ENCODE data around the gene CPO.
"Not testable (repeated sequence)": the region's sequence is repeated elsewhere in the genome, so short reads cannot be mapped to it uniquely, and the experiment has no call there.

The CPO gene, protein sequence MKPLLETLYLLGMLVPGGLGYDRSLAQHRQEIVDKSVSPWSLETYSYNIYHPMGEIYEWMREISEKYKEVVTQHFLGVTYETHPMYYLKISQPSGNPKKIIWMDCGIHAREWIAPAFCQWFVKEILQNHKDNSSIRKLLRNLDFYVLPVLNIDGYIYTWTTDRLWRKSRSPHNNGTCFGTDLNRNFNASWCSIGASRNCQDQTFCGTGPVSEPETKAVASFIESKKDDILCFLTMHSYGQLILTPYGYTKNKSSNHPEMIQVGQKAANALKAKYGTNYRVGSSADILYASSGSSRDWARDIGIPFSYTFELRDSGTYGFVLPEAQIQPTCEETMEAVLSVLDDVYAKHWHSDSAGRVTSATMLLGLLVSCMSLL

DNA sequence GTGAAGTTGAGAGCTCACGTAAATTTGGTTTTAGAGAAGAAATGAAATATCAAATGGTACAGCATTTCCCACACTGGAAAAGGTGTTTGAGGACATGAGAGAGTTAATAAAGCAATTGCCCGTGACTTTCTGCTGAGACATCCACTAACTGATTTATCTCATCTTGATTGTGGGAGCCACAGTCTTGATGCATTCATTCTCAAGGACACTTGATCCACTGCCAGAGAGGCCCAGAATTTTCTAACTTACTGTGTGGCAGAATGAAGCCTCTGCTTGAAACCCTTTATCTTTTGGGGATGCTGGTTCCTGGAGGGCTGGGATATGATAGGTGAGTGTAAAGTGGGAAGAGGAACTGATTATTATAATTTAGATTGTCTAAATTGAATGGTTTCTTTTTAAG, at the start of gene CPO:
Gene CPO, plus strand, starts transcription at position 179 of the 400 bp plus-strand sequence. Its CDS starts 82 bp downstream, at position 261.
- DNase-seq (ENCODE audit: low read depth in 2 of 2), result no peak

DNA sequence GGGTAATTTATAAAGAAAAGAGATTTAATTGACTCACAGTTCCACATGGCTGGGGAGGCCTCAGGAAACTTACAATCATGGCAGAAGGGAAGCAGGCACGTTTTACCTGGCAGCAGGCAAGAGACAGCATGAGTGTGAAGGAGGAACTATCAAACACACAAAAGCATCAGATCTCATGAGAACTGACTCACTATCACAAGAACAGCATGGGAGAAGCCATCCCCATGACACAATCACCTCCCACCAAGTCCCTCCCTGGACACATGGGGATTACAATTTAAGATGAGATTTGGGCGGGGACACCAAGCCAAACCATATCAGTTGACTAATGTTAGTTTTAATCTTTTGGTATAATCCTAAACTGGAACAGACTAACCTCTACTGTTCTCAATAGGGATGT, 49.1 kb upstream of the CPO start:
- DNase-seq (ENCODE audit: low read depth in 2 of 2), result no peak

DNA sequence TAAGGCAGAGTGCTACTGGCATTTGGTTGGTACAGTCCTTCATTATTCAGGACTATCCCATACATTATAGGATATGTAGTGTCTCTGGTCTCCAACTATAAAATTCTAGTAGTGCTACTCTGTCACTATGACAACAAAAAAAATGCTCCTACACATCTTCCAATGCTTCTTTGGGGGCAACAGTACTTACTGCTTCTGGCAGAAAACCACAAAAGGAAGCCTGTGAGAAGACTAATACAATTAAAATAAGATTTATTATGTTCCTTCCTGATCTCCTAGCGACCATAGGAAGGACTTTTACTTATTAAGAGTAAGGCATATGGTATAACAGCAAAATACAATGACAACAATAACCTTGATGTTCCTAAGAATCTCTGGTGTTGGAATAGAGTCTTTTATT, 48.4 kb upstream of the CPO start:
- no peak for DNase-seq (ENCODE audit: low read depth in 2 of 2)

DNA sequence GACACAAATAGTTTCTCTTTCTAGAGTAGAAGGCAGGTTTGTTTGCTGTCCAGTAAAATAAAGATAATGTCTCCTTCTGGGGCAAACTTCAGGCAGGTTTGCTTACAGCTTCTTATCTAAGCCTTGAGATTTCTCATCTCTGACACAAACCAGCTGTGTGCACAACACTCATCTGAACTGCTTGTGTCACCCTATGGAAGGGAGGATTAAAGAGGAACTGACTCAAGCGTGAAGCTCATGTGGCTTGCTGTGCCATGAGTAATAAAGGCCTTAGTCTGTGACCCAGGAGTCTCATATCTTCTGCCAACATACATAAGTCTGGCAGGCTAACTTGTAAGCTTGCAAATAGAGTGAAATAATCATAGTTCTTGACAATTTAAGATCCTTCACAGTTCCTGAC, 24.2 kb upstream of the CPO start:
- DNase-seq (ENCODE audit: low read depth in 2 of 2), result peak in 1 of 2 donors; percentile 8

DNA sequence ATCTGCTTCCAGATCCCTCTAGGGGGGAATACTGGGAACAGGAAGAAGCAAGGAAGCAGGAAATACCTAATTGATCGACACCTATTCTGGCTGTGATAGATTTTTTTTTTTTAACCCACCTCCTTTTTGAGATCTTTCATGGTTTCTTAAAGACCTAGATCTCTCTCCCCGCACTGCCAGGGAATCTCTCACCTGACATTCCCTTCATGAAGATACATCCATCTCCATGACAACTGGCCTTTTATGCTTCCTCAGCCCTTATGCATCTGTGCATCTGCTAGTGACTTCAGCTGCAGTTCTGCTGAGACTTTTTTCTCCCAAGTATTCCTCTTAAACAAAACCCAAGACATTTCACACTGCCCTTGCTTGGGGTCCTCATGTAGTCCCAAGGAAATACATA, 21.1 kb upstream of the CPO start:
- no peak for DNase-seq (ENCODE audit: low read depth in 2 of 2)

DNA sequence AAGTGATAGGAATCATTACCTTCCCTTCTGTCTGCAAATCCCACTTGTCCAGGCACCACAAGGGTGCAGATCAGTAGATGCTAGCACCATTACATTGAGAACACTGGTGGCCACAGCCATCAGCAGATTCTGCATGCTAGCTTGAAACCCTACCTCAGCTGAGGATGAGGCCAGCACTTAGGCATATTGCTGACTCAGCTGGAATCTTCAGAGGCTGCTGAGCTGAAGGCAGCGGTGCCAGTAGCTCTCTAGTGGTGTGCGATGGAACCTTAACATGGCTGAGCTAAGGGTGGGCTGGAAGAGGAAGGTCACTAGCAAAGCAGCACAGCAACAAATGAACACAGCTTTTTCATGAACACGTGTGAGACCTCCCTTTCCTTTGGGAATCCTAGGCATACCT, 19.0 kb upstream of the CPO start:
- DNase-seq (ENCODE audit: low read depth in 2 of 2), result no peak

DNA sequence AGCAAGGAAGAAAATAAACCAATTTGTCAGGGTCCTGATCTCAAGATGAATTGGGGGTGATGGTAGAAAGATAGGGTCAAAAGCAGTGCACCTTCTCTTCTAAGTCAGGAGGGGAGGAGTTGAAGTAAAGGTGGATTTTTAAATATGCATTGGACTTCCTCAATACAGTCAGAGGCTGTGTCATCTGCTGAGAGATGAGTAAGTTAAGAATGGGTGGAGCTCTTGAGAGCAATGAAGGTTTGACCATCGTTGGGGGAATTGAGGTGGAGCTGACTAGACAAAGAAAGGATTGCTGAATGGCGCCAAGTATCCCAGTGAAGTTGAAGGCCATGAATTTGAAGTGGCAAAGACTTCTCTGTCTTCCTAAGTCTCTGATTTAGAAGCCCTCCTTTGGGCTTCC, 18.4 kb upstream of the CPO start:
- DNase-seq (ENCODE audit: low read depth in 2 of 2), result no peak

DNA sequence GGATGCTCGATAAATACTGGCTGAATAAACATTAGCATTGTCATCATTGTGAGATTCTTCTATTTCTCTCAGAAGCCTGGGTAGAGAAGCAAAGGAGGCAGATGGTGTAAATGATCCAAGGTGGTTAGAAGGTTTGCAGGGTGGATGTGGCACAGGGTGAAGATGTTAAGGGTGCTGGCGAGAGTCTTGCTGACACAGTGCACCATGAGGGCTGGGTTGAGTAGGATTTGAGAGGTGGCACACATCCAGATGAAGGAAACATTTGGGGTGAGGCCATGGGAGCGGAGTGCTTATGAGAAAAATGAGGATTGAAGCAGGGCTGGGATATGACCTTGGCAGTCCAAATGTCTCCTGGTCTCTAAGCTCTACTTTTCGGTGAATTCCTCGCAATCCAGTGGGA, 17.8 kb upstream of the CPO start:
- no peak for DNase-seq (ENCODE audit: low read depth in 2 of 2)

DNA sequence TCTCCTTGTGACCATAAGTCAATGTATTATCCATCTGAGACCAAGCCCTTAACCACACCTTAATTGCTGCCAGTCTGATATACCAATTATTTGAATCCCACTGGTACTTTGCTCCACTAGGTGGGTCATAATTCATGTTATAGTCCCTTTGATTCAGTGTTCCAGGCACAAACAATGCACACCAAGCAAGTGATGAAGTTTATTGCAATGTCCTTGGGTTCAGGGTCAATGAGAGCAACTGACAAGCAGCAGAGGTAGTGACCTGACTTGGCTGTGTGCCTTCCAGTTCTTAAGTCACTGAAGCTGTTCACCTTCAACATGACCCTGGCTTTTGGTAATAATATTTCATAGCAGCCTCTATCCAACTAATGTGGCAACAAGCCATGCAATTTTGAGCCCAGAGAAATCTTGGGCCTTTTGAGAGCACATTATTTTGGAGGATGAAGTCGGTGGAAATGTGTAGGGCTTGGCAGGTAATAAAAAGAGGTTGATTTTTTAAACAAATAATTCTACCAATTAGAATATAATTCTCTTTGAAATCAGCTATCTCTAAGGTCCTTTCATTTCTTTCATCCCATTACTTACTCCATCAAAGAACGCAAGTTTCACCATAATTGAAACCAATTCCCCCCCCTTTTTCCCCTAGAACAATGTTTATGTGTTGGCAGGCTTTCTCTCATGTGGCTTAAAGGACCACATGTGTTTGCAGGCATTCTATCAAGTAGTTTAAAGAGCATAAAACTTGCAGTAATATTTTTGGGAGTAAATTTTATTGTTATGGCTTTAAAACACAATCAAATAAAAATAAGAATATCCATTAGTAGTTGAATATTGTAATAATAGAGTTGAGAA, 3.1 kb upstream of the CPO start:
- DNase-seq (ENCODE audit: low read depth in 2 of 2), result no peak

DNA sequence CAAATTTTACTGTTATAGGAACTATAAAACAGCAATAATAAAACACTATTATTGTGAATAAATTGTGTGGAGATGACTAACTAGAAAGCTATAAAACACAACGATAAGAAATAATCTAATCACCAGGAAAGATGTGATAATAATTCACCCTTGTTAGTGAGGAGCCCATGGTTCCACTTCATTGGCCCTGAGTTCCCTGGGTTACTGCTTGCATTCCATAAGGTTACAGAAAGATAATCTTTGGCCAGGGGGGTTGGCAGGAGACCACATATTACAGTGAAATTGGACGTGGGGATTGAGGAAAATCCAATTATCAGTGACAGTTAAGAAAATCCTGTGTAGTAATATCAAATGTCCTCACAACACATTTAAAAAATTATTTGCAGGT, 2.5 kb upstream of the CPO start:
- no peak for DNase-seq (ENCODE audit: low read depth in 2 of 2)

DNA sequence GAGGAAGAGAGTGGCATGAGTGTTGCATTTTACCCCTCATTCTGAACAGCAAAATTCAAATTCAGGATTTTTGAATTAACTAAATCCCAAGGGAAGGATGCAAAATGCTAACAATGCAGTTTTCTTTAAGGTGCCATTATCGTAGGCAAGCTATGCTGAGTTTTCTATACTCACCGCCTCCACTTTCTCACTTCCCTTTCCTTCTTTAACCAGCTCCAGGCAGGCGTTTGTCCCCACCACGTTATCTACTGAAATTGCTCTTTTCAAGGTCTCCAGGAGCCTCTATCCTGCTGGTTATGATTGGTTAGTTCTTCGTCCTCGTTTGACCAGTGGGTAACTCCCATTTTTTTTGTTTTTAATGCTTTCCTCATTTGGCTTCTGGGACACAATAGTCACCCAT, 1.8 kb upstream of the CPO start:
- no peak for DNase-seq (ENCODE audit: low read depth in 2 of 2)

DNA sequence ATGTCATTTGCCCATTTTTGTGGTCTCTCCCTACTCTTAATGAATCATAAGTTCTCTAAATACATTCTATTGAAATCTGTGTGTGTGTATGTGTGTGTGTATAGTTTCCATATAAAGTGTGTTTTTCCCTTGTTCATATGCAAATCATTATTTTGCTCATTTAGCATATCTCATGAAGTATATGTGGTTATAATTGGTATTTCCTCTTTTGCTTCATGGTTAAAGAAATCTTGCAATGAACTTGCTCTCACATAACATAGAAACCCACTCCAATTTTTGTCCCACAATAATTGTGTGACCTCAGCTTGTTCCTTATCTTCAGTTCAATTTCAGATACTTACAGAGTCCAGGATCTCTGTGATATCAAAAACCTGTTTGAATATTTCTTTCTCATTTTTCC, 1.2 kb downstream of the CPO start:
- no peak for DNase-seq (ENCODE audit: low read depth in 2 of 2)

DNA sequence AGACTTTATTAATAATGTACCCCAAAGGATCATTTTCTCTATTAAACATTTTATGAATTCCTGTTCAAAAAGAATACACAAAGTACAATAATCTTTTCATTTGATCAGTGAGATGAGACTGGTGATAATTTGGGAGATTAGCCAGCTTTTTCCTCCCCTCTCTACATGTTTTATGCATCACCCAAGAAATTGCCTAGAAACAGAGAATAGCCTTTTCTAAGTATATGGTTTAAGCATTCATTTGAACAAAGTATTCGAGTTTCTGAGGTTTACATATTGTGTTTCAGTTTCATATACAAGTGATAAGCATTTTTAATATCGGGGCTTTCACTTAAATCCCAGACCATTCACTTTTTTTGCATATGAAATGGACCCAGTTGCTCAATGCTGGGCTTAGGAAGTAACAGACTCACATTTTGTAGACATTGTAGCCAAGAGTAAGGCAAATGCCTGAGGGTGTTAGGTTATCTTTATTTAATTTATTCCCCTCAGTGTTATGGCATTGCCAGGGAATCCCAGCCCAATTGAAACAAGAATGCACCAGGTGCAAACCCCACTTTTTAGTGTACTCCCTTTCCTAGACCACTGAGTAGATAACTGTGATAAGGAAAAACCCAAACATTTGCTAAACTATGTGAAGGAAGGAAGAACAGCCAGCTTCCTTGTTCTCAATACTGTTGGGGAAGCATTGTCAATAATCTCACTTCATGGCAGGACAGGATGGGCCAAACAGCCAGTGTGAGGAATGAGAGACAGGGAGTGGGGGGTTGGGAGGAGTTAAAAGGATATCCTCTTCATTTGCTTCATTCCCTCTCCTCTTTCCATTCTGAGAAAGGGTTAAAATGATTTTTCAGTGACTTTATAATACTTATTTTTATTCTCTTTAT, 3.5 kb downstream of the CPO start:
- no peak for DNase-seq (ENCODE audit: low read depth in 2 of 2)

DNA sequence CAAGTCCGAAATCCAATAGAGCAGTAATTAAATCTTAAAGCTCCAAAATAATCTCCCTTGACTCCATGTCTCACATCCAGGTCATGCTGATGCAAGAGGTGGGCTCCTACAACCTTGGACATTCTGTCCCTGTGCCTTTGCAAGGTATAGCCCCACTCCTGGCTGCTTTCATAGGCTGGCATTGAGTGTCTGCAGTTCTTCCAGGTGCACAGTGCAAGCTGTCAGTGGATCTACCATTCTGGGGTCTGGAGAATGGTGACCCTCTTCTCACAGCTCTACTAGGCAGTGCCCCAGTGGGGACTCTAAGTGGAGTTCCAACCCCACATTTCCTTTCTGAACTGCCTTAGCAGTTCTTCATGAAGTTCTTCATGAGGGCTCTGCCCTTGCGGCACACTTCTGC, 14.1 kb downstream of the CPO start:
- not testable (repeated sequence) for DNase-seq (ENCODE audit: low read depth in 2 of 2)

DNA sequence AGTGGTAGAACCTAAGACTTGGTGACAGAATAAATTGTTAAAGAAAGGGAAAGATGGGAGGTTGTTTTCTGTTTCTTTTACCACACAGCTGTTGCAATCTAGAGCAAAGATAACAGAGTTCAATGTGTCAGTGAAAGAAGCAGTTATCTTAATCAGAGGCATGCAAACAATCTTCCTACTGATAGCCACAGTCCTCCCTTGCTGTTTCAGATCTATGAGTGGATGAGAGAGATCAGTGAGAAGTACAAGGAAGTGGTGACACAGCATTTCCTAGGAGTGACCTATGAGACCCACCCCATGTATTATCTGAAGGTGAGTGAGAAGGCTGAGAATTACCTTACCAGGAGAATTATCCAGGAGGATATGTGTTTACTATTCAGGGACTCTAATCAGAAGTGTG, 15.9 kb downstream of the CPO start:
- no peak for DNase-seq (ENCODE audit: low read depth in 2 of 2)

DNA sequence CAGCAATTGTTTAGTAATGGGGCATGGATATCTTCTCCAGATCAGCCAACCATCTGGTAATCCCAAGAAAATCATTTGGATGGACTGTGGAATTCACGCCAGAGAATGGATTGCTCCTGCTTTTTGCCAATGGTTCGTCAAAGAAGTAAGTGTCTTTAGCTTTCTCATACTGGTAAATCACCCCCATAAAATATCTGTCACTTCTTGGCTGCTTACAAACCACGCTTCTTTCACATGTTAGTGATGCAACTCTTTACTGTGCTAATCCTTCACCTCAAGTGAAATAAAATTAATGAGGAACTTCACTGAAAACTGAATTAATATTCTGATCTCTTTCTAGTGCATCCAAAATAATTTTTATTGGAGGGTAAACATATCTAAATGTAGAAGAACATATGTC, 18.9 kb downstream of the CPO start:
- DNase-seq (ENCODE audit: low read depth in 2 of 2), result no peak

DNA sequence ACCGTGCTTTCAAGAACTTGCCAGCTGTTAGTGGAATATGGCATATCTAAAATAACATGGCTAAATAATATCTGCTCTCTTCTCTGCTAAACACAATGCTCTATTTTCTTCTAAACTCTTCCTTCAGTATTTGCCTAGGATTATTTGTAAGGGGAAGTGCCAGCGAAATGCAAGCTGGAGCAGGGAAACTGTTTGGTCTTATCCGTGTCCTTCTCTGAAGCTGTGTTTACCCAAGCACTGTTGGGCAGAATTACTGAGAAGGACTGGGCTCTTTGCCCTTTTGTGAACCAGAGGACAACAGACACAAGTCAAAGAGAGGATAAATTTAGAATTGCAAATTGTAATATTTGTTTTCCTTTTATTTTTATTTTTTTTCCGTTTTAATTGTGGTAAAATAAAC, 23.6 kb downstream of the CPO start:
- DNase-seq (ENCODE audit: low read depth in 2 of 2), result no peak

DNA sequence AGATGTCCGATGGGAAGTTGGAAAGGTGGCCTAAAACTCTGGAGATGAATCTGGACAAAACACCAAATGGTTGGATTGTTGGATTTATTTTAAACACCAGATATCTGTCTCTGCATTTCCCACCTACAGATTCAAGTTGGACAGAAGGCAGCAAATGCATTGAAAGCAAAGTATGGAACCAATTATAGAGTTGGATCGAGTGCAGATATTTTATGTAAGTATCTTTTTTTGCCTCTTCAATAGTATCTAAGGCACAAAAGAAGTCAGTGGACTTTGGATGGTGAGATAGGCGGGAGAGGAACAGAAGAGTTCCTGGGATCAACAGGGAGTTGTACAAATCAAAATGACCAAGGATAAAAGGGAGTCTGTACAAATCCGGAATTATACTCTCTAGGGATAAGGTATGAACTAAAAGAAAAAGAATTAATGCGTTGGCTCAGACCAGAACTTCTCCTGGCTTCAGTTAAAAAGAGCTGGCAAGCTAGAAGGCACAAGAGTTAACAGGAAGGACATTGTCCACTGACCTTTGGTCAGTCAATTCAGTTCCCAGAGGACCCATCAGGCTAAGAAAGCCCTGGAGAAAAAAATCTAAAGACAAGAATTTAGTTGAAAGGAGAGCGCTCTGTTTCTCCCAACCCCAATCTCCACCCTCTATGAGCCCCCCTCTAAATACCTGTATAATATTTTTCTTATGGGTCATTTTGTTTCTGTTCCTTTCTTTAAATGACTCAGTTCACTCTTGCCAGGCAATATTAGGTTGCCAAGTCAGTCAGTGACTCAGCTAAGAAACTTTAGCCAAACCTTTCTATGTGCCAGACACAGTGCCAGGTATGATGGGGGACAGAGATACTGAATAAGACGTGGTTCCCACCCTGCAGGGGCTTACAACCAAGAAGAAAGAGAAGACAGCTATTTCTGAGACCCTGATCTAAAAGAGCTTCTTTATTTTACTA, 29.1 kb downstream of the CPO start:
- no peak for DNase-seq (ENCODE audit: low read depth in 2 of 2)

DNA sequence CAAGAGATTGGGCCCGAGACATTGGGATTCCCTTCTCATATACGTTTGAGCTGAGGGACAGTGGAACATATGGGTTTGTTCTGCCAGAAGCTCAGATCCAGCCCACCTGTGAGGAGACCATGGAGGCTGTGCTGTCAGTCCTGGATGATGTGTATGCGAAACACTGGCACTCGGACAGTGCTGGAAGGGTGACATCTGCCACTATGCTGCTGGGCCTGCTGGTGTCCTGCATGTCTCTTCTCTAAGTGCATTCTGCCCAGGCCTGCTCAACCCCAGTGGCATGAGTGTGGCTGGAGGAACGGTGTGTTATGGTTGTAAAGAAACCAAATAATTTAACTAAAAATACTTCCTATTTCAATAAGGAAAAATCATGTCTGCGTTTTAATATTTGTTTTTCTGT, 29.9 kb downstream of the CPO start:
- DNase-seq (ENCODE audit: low read depth in 2 of 2), result no peak

DNA sequence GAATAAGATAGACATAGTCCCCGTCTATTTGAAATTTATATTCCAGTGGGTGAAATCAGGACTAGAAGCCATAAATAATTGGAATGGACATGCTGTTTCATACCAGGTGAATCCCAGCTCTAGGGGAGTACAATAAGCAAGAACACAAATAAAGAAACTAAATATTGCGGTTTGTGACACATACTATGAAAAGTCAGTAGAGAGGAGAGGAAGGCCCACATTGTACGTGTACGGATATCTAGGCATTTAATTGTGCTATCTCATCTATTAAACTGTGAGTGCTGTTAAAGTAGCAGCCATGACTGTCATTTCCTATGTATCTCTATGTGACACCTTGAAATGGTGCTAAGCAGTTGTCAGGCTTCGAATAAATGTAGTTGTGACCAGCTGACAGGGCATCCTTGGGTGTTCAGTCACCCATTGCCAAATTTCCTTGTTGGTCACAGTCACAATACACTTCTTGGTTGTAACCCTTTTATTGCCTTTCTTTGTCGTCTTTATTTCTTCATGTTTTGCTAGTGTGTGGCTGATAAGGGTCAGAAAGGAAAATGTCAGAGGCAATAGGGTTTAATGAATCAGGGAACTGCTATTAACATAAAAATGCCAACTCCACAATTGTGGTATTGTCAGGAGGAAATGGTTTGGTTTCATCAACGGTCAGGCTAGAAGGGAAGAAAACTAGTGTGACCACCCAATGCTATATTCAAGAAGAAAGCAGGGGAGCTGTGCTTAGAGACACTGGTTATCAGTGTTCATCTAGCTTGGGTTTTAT, 31.5 kb downstream of the CPO start:
- DNase-seq (ENCODE audit: low read depth in 2 of 2), result no peak

Measured in stimulated activated CD8-positive, alpha-beta memory T cell treated with anti-CD3 and anti-CD28 coated beads, Interleukin-15, amount 100 ng/mL, for 48 hours (primary cell).